Small intestine (tissue), 7 donors: Measurements from ENCODE around the gene KIAA1191. TPM values are rescaled to one million over a fixed set of nuclear protein-coding genes. Genes with fewer than 3 reads are reported as not detected.
A peak's percentile ranks its signal among the peaks of the same experiment; 100 is the strongest.

Experiments
- DNase-seq, 2 donors: peaks; one replicate each; pipeline versions ENCODE4 v3.0.0 to v3.0.0-alpha.2; 2013
- FAIRE-seq: peaks from 2 replicates; lab custom pipeline; 2012; peaks lifted over from hg19 to GRCh38; lab: Jason Lieb, UNC
- H3K27ac ChIP-seq, 3 donors: one replicate each; pipeline ENCODE4 v1.5.1; 2013; ENCODE audit warnings: low read length in 2 of 3, mild to moderate bottlenecking in 2 of 3, control low read depth in 1 of 3, inconsistent platforms in 1 of 3, low read depth in 1 of 3, moderate library complexity in 1 of 3
- H3K27me3 ChIP-seq, 3 donors: one replicate each; pipeline ENCODE4 v1.6.1; 2013; ENCODE audit warnings: low read length in 3 of 3, inconsistent platforms in 1 of 3; ENCODE audit not compliant: control insufficient read depth in 3 of 3, insufficient read depth in 3 of 3
- H3K36me3 ChIP-seq, 3 donors: one replicate each; pipeline ENCODE4 v1.6.1; 2013; ENCODE audit warnings: low read length in 3 of 3, inconsistent platforms in 1 of 3, low read depth in 1 of 3, mild to moderate bottlenecking in 1 of 3, moderate library complexity in 1 of 3; ENCODE audit not compliant: control insufficient read depth in 3 of 3, insufficient read depth in 2 of 3
- H3K4me1 ChIP-seq, 3 donors: one replicate each; pipeline ENCODE4 v1.6.1; 2013; ENCODE audit warnings: low read length in 2 of 3, inconsistent platforms in 1 of 3, low read depth in 1 of 3, mild to moderate bottlenecking in 1 of 3, moderate library complexity in 1 of 3; ENCODE audit not compliant: control insufficient read depth in 3 of 3, insufficient read depth in 2 of 3
- H3K4me3 ChIP-seq, 3 donors: one replicate each; pipeline ENCODE4 v1.5.1; 2013; ENCODE audit warnings: low read length in 3 of 3, control low read depth in 1 of 3, inconsistent platforms in 1 of 3, low read depth in 1 of 3, mild to moderate bottlenecking in 1 of 3, moderate library complexity in 1 of 3
- H3K9me3 ChIP-seq, 2 donors: one replicate each; pipeline ENCODE4 v1.6.1; 2013; ENCODE audit warnings: low read depth in 1 of 2, low read length in 1 of 2; ENCODE audit not compliant: control insufficient read depth in 2 of 2, insufficient read depth in 1 of 2
- WGBS, 3 donors: extraction: QIAGEN DNeasy Blood & Tissue Kit; methylation state at CpG; one replicate each; pipeline ENCODE4 v1.1.7; 2013; 5-methylcytosine and 5-hydroxymethylcytosine counted together
- polyA plus RNA-seq, 4 donors: library from polyadenylated mRNA; stranded (reverse) in 3 of 4; unstranded in 1 of 4; fragments of 200-250 nt in 3 of 4; fragments of 120-200 nt in 1 of 4; gene quantifications; one replicate each; pipeline versions ENCODE4 v1.2.1 to v1.2.3, GENCODE V29; 2013
- donor health status: healthy with polysubstance abuse.
- donor health status: control.
- donor health status: control.
- donor health status: Bipolar disorder and iron deficiency.
- donor health status: healthy.

KIAA1191 gene
- polyA plus RNA-seq, 4 donors = 43.7 to 132 (median 84.9) TPM

- Histone ChIP-seq H3K36me3 (peaks cover 6 to 57% (median 18%) of the 10 kb centered on the region in 3 donors), H3K4me1 (peaks cover 4 to 12% (median 5%) of the 10 kb centered on the region in 3 donors), H3K9me3 (no peaks in the 10 kb centered on the region), H3K27ac (no peak overlapping the region), H3K4me3 (peak overlapping the region; percentile 34 to 90 (median 78)), H3K27me3 (no peaks in the 10 kb centered on the region)
- WGBS, 3 donors = 32 to 35% (median 35%) methylated on average over 8 of the region's 8 CpGs
- no peak for DNase-seq
- FAIRE-seq = no peak
These were observed 25.9 kb upstream of the KIAA1191 start for GRCh38 chr5:176387384-176387925.

- no peaks in the 10 kb centered on the region for H3K27me3 ChIP-seq
- whole genome bisulfite sequencing, 3 donors = 48 to 75% (median 69%) methylated on average over 1 of the region's 1 CpG
- no peaks in the 10 kb centered on the region for H3K9me3 ChIP-seq
- H3K27ac ChIP-seq = no peak overlapping the region
- H3K4me3 ChIP-seq = no peak overlapping the region
- H3K36me3 ChIP-seq = peaks cover 9 to 56% (median 21%) of the 10 kb centered on the region in 3 donors
- DNase-seq (no peak), FAIRE-seq (no peak)
- peaks cover 4 to 12% (median 5%) of the 10 kb centered on the region in 3 donors for H3K4me1 ChIP-seq
These were observed 24.9 kb upstream of the KIAA1191 start for GRCh38 chr5:176386491-176386890.

GRCh38 chr5:176384991-176385390 is 23.4 kb upstream of the KIAA1191 start:
- Histone ChIP-seq H3K4me3 (no peak overlapping the region), H3K9me3 (no peaks in the 10 kb centered on the region), H3K4me1 (peaks cover 4 to 12% (median 5%) of the 10 kb centered on the region in 3 donors), H3K27me3 (no peaks in the 10 kb centered on the region), H3K27ac (no peak overlapping the region), H3K36me3 (peaks cover 9 to 53% (median 21%) of the 10 kb centered on the region in 3 donors)
- WGBS, 3 donors = 85 to 94% (median 93%) methylated on average over 12 of the region's 12 CpGs
- DNase-seq (no peak), FAIRE-seq (no peak)

GRCh38 chr5:176384366-176384930 is 22.9 kb upstream of the KIAA1191 start:
- DNase-seq (no peak), FAIRE-seq (no peak)
- Histone ChIP-seq H3K27me3 (no peaks in the 10 kb centered on the region), H3K4me1 (peaks cover 4 to 9% (median 5%) of the 10 kb centered on the region in 3 donors), H3K9me3 (no peaks in the 10 kb centered on the region), H3K36me3 (peaks cover 9 to 53% (median 21%) of the 10 kb centered on the region in 3 donors), H3K4me3 (no peak overlapping the region), H3K27ac (no peak overlapping the region)
- WGBS, 3 donors = 92 to 97% (median 93%) methylated on average over 8 of the region's 8 CpGs

GRCh38 chr5:176383961-176384360 is 22.4 kb upstream of the KIAA1191 start:
- H3K27ac ChIP-seq = no peak overlapping the region
- FAIRE-seq (no peak), DNase-seq (no peak)
- no peaks in the 10 kb centered on the region for H3K9me3 ChIP-seq
- H3K36me3 ChIP-seq = peaks cover 9 to 53% (median 21%) of the 10 kb centered on the region in 3 donors
- no peak overlapping the region for H3K4me3 ChIP-seq
- H3K27me3 ChIP-seq = no peaks in the 10 kb centered on the region
- WGBS, 3 donors = 84 to 88% (median 86%) methylated on average over 9 of the region's 9 CpGs
- peaks cover 4 to 9% (median 5%) of the 10 kb centered on the region in 3 donors for H3K4me1 ChIP-seq

- FAIRE-seq (no peak), DNase-seq (no peak)
- H3K27ac ChIP-seq = no peak overlapping the region
- no peaks in the 10 kb centered on the region for H3K9me3 ChIP-seq
- H3K36me3 ChIP-seq = peaks cover 9 to 53% (median 21%) of the 10 kb centered on the region in 3 donors
- no peak overlapping the region for H3K4me3 ChIP-seq
- H3K4me1 ChIP-seq = peaks cover 4 to 9% (median 5%) of the 10 kb centered on the region in 3 donors
- 85 to 94% (median 92%) methylated on average over 15 of the region's 15 CpGs for WGBS, 3 donors
- no peaks in the 10 kb centered on the region for H3K27me3 ChIP-seq
These were observed 21.8 kb upstream of the KIAA1191 start for GRCh38 chr5:176383248-176383905.

GRCh38 chr5:176382721-176383120 is 21.2 kb upstream of the KIAA1191 start:
- WGBS, 3 donors = 76 to 96% (median 90%) methylated on average over 3 of the region's 3 CpGs
- Histone ChIP-seq H3K27me3 (no peaks in the 10 kb centered on the region), H3K27ac (no peak overlapping the region), H3K4me3 (no peak overlapping the region), H3K4me1 (peaks cover 4 to 9% (median 5%) of the 10 kb centered on the region in 3 donors), H3K36me3 (peaks cover 9 to 53% (median 21%) of the 10 kb centered on the region in 3 donors), H3K9me3 (no peaks in the 10 kb centered on the region)
- DNase-seq = no peak
- FAIRE-seq = no peak

GRCh38 chr5:176381979-176382378 is 20.4 kb upstream of the KIAA1191 start:
- Histone ChIP-seq H3K4me3 (no peak overlapping the region), H3K4me1 (peaks cover 0 to 2% (median 2%) of the 10 kb centered on the region in 3 donors), H3K36me3 (peaks cover 9 to 53% (median 21%) of the 10 kb centered on the region in 3 donors), H3K27me3 (no peaks in the 10 kb centered on the region), H3K27ac (no peak overlapping the region), H3K9me3 (no peaks in the 10 kb centered on the region)
- FAIRE-seq (no peak), DNase-seq (no peak)
- 88 to 94% (median 92%) methylated on average over 3 of the region's 3 CpGs for WGBS, 3 donors
